GM12874 (cell line): ENCODE measurements around the gene EARS2.

ENCODE experiments used
- TF ChIP-seq, protein P1 (sequence below): IDR thresholded peaks from 2 replicates; pipeline ENCODE4 v1.5.1; 2011; ENCODE audit warnings: low read depth, mild to moderate bottlenecking, control low read depth, low read length, moderate library complexity; ENCODE audit not compliant: insufficient read depth

The EARS2 gene

DNA sequence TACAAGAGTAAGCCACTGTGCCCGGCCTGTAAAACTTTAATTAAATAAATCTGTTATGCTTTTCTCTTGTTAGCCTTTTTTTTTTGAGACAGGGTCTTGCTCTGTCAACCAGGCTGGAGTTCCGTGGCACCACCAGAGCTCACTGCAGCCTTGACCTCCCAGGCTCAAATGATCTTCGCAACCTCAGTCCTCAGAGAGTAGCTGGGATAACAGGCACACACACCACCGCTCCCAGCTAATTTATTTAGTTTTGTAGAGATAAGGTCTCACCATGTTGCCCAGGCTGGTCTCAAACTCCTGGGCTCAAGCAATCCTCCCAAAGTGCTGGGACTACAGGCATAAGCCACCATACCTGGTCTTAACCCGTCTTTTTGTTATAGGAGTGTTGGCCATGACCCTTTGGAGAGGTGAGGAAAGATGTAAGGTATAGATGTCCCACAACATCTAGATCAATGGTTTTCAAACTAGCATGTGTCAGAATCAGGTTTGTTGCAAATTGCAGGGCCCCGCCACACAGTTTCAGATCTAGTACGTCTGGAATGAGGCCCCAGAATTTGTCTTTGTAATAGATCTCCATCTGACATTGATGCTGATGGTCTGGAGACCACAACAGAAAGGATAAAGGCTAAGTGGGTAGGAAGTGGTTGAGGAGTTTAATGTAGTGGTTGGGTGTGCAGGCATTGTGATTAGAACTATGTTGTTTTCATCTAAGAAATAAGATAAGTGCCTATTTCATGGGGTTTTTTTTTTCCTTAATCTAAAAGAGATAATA, 42.6 kb downstream of the EARS2 start:
- TF ChIP-seq, protein P1, sequence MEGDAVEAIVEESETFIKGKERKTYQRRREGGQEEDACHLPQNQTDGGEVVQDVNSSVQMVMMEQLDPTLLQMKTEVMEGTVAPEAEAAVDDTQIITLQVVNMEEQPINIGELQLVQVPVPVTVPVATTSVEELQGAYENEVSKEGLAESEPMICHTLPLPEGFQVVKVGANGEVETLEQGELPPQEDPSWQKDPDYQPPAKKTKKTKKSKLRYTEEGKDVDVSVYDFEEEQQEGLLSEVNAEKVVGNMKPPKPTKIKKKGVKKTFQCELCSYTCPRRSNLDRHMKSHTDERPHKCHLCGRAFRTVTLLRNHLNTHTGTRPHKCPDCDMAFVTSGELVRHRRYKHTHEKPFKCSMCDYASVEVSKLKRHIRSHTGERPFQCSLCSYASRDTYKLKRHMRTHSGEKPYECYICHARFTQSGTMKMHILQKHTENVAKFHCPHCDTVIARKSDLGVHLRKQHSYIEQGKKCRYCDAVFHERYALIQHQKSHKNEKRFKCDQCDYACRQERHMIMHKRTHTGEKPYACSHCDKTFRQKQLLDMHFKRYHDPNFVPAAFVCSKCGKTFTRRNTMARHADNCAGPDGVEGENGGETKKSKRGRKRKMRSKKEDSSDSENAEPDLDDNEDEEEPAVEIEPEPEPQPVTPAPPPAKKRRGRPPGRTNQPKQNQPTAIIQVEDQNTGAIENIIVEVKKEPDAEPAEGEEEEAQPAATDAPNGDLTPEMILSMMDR = no peak

DNA sequence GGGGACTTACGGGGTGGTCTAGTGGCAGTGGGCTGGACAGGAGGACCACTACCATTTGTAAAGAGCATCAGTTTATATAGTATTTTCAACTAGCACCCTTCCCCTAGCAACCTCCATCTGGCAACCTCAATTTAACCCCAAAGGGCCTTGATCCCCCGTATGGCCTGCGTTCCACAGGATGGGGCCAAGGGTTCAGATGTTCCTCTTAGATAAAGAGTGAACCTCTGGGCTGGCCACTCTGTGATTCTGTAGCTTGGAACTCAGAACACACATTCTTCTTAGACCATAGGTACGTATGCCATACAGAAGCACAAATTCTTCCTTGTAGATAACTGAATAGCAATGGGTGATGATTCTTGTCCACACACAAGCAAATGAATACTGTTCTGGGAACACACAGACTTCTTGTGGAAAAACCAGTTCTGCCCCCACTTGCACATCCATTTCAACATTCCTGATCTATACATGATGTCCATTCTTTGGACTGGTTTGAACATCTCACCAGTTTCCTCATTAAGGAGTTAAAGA, 44.9 kb downstream of the EARS2 start:
- TF ChIP-seq, protein P1 = no peak

DNA sequence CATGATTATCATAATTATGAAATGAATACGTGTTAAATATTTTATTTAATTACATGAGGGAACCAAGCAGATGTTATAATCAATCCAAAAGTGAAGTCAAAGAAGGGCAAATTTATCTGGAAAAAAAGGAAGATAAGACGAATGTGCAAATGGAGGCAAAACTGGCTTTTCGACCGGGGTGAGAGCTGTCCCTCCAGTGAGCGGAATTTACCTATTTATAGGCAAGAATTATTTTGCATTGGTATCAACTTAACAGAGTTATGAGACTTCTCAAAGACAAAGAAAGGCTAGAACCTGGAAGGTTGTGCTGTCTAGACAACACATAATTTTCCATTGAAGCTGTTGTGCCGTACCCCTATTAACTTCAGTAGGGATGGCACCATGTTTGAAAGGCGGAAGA, 45.4 kb downstream of the EARS2 start:
- TF ChIP-seq, protein P1 = no peak

DNA sequence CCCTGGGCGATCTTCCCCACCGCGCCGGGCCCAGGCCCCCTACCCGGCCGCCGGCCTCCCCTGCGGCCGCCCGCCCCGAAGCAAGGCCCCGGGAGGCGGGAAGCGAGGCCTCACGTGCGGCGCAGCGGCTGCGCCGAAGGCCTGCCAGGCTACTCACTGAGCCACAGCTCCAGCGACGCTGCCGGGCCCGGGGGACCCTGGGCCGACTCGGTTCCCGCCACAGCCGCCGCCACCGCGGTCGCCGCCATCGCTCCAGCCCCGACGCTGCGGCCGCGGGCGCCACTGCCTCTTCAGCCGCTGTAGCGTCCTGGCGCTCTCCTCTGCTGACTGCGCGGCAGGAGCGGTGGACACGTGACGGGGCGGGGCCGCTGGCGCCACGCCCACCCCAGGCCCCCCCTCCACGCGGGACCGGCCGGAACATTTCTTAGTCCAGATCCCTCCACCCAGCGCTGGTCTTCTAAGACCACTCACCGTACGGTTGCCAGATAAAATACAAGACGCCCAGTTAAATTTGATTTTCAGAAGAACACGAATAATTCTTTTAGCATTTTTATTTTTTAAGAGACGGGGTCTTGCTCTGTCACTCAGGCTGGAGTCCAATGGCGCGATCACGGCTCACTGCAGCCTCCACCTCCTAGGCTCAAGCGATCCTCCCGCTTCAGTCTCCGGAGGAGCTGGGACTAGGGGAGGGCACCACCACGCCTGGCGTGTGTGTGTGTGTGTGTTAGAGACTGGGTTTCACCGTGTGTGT, 46.8 kb downstream of the EARS2 start, which contains the start of gene GGA2:
GGA2 (minus strand) TSS at position 331 of the 751 bp plus-strand sequence; CDS start at position 248, 83 bp downstream.
- TF ChIP-seq, protein P1 = no peak

DNA sequence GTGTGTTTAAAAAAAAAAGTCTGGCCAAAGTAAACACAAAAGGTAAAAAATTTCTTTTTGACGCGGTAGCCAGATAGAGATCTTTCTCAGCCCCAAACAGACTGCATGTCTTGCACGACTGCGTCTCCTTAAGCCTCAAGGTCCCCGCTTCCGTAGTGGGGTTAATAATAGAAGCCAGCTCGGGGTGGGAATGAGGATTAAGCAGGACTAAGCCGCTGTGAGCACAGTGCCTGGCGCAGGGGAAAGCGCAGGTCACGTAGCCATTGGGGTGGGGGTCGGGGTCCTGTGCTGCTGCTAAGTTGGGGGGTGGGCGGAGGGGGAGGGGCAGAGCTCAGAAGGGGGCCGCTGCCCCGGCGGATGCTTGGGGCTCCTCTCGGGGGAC, 47.4 kb downstream of the EARS2 start:
- TF ChIP-seq, protein P1 = no peak

DNA sequence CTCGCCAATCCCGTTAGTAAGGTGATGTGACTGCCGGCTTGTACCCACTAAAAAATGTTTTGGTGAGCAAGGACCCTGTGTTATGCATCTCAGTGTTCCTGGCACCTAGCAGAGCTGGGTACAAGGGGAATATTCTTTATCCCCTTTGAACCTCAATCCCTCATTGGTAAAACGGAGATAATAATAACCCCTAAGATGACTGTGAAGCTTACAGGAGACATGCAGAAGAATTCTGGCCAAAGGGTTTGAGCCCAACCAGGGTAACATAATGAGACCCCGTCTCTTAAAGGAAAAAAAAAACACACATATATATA, 47.8 kb downstream of the EARS2 start:
- TF ChIP-seq, protein P1 = no peak

DNA sequence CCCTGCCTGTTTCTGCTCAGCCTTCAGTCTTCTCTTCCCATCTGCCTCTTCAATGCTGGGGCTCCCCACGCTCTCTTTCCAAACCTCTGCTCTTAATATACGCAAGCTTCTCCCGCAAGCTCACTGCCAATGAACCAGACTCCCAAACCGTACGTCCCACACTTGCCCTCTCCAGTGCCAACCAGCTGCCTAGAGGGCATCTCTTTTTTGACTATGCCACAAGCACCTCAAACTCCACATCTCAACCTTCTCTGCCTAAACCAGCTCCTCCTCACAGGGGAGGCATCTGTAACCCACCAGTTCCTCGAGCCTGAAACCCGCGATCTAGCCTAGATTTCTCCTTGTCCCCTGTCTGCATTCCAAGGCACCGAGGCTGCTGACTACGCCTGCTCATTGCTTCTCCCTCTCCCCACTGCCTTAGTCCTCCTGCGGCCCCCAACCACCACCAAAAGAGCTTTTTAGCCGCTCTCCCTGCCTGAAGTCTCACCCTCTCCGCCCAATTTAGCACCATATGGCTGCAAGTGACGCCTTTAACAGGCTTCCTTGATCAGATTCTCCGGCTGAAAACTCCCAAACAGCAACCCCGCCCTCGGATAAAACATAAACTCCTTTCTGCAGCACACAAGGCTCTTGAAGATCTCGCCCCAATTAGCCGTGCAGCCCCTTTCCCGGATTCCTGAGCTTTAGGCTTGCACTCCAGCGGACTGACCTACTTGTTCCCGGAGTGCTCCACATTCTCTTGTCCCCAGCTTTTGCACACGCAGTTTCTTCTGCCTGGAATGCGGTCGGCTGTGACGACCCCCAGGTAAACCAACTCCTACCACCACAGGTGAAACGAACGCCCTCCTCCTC, 48.3 kb downstream of the EARS2 start:
- TF ChIP-seq, protein P1 = no peak
